Central memory CD8-positive, alpha-beta T cell (primary cell): ENCODE measurements around the gene SCN8A.

Experiments used
- ATAC-seq: fragments of 150-1000 bp; cut with Tn5 transposase; replicated peaks from 2 replicates; pipeline ENCODE4 v1.10.0; 2022; ENCODE audit warnings: mild to moderate bottlenecking, moderate FRiP score, moderate number of reproducible peaks; ENCODE audit not compliant: poor library complexity, severe bottlenecking; ENCODE audit errors: extremely low read depth
- DNase-seq, 2 donors: peaks; one replicate each; pipeline ENCODE4 v3.0.0; 2021; ENCODE audit warnings: low spot score in 2 of 2
- H3K27ac Mint-ChIP-seq: one replicate; pipeline ENCODE4 v1.8.0; 2022; ENCODE audit warnings: low read depth, mild to moderate bottlenecking, moderate library complexity, mixed read lengths
- H3K27me3 Mint-ChIP-seq: one replicate; pipeline ENCODE4 v1.8.0; 2022; ENCODE audit warnings: mixed read lengths
- H3K36me3 Mint-ChIP-seq: one replicate; pipeline ENCODE4 v1.8.0; 2022; ENCODE audit warnings: mild to moderate bottlenecking, moderate library complexity, mixed read lengths; ENCODE audit not compliant: insufficient read depth
- H3K4me1 Mint-ChIP-seq: one replicate; pipeline ENCODE4 v1.8.0; 2022; ENCODE audit warnings: mixed read lengths
- H3K4me3 Mint-ChIP-seq: one replicate; pipeline ENCODE4 v1.8.0; 2022; ENCODE audit warnings: mild to moderate bottlenecking, moderate library complexity, mixed read lengths
- H3K9me3 Mint-ChIP-seq: one replicate; pipeline ENCODE4 v1.8.0; 2022; ENCODE audit warnings: mixed read lengths

SCN8A gene

GRCh38 chr12:51661199-51661598 lies 70.2 kb downstream of the SCN8A start:
- H3K27me3 Mint-ChIP-seq: peaks cover 47% of the 10 kb centered on the region
- H3K4me1 Mint-ChIP-seq: no peaks in the 10 kb centered on the region
- H3K36me3 Mint-ChIP-seq: no peaks in the 10 kb centered on the region
- no peak overlapping the region for H3K4me3 Mint-ChIP-seq
- ATAC-seq: no peak
- DNase-seq: no peak
- H3K9me3 Mint-ChIP-seq: no peaks in the 10 kb centered on the region
- H3K27ac Mint-ChIP-seq: no peak overlapping the region

GRCh38 chr12:51661836-51662235 lies 70.8 kb downstream of the SCN8A start:
- Mint-ChIP-seq H3K9me3 (no peaks in the 10 kb centered on the region), H3K36me3 (no peaks in the 10 kb centered on the region), H3K4me3 (no peak overlapping the region), H3K4me1 (no peaks in the 10 kb centered on the region), H3K27ac (no peak overlapping the region), H3K27me3 (peaks cover 41% of the 10 kb centered on the region)
- ATAC-seq (no peak), DNase-seq (no peak)

- DNase-seq (no peak), ATAC-seq (no peak)
- H3K4me1 Mint-ChIP-seq: no peaks in the 10 kb centered on the region
- H3K27ac Mint-ChIP-seq: no peak overlapping the region
- H3K9me3 Mint-ChIP-seq: no peaks in the 10 kb centered on the region
- no peaks in the 10 kb centered on the region for H3K36me3 Mint-ChIP-seq
- peaks cover 33% of the 10 kb centered on the region for H3K27me3 Mint-ChIP-seq
- H3K4me3 Mint-ChIP-seq: no peak overlapping the region
Measured at GRCh38 chr12:51662728-51663154, 71.7 kb downstream of the SCN8A start.

GRCh38 chr12:51663390-51663789 lies 72.4 kb downstream of the SCN8A start:
- H3K36me3 Mint-ChIP-seq: no peaks in the 10 kb centered on the region
- no peak overlapping the region for H3K27ac Mint-ChIP-seq

GRCh38 chr12:51666696-51667095 lies 75.7 kb downstream of the SCN8A start:
- Mint-ChIP-seq H3K36me3 (no peaks in the 10 kb centered on the region), H3K9me3 (no peaks in the 10 kb centered on the region), H3K27ac (no peak overlapping the region), H3K4me3 (no peak overlapping the region), H3K27me3 (peaks cover 8% of the 10 kb centered on the region), H3K4me1 (peaks cover 6% of the 10 kb centered on the region)
- ATAC-seq (no peak), DNase-seq (no peak)

More at GRCh38 chr12:51663390-51663789, 72.4 kb downstream of the SCN8A start:
- DNase-seq (no peak), ATAC-seq (no peak)
- Mint-ChIP-seq H3K27me3 (peaks cover 27% of the 10 kb centered on the region), H3K4me3 (no peak overlapping the region), H3K4me1 (no peaks in the 10 kb centered on the region), H3K9me3 (no peaks in the 10 kb centered on the region)

- Mint-ChIP-seq H3K36me3 (no peaks in the 10 kb centered on the region), H3K27me3 (peaks cover 2% of the 10 kb centered on the region), H3K9me3 (no peaks in the 10 kb centered on the region), H3K27ac (no peak overlapping the region), H3K4me1 (peaks cover 6% of the 10 kb centered on the region), H3K4me3 (no peak overlapping the region)
- DNase-seq (no peak), ATAC-seq (no peak)
Measured at GRCh38 chr12:51667269-51667668, 76.2 kb downstream of the SCN8A start.

- H3K27ac Mint-ChIP-seq: no peak overlapping the region
- H3K4me1 Mint-ChIP-seq: peaks cover 6% of the 10 kb centered on the region
- DNase-seq (no peak), ATAC-seq (no peak)
- no peaks in the 10 kb centered on the region for H3K9me3 Mint-ChIP-seq
- H3K27me3 Mint-ChIP-seq: peaks cover 9% of the 10 kb centered on the region
- no peaks in the 10 kb centered on the region for H3K36me3 Mint-ChIP-seq
- H3K4me3 Mint-ChIP-seq: no peak overlapping the region
Measured at GRCh38 chr12:51669271-51669670, 78.2 kb downstream of the SCN8A start.

GRCh38 chr12:51669996-51670395 lies 79.0 kb downstream of the SCN8A start:
- Mint-ChIP-seq H3K27me3 (peaks cover 9% of the 10 kb centered on the region), H3K36me3 (no peaks in the 10 kb centered on the region)

GRCh38 chr12:51672334-51672733 lies 81.3 kb downstream of the SCN8A start:
- Mint-ChIP-seq H3K27ac (no peak overlapping the region), H3K4me1 (peaks cover 6% of the 10 kb centered on the region), H3K27me3 (peaks cover 9% of the 10 kb centered on the region), H3K9me3 (no peaks in the 10 kb centered on the region), H3K4me3 (no peak overlapping the region), H3K36me3 (no peaks in the 10 kb centered on the region)
- no peak for ATAC-seq
- DNase-seq: no peak

More at GRCh38 chr12:51669996-51670395, 79.0 kb downstream of the SCN8A start:
- H3K4me3 Mint-ChIP-seq: no peak overlapping the region
- H3K9me3 Mint-ChIP-seq: no peaks in the 10 kb centered on the region
- H3K27ac Mint-ChIP-seq: no peak overlapping the region
- H3K4me1 Mint-ChIP-seq: peaks cover 6% of the 10 kb centered on the region
- no peak for DNase-seq
- no peak for ATAC-seq

- ATAC-seq: no peak
- Mint-ChIP-seq H3K4me3 (no peak overlapping the region), H3K27me3 (peaks cover 15% of the 10 kb centered on the region)
Measured at GRCh38 chr12:51675071-51675803, 84.2 kb downstream of the SCN8A start.

GRCh38 chr12:51676875-51677274 lies 85.8 kb downstream of the SCN8A start:
- H3K4me1 Mint-ChIP-seq: no peaks in the 10 kb centered on the region
- H3K27ac Mint-ChIP-seq: no peak overlapping the region
- no peaks in the 10 kb centered on the region for H3K36me3 Mint-ChIP-seq
- peaks cover 31% of the 10 kb centered on the region for H3K27me3 Mint-ChIP-seq
- no peaks in the 10 kb centered on the region for H3K9me3 Mint-ChIP-seq
- ATAC-seq (no peak), DNase-seq (no peak)
- H3K4me3 Mint-ChIP-seq: no peak overlapping the region

More at GRCh38 chr12:51675071-51675803, 84.2 kb downstream of the SCN8A start:
- no peak for DNase-seq
- H3K36me3 Mint-ChIP-seq: no peaks in the 10 kb centered on the region
- H3K4me1 Mint-ChIP-seq: no peaks in the 10 kb centered on the region
- H3K9me3 Mint-ChIP-seq: no peaks in the 10 kb centered on the region
- H3K27ac Mint-ChIP-seq: no peak overlapping the region

GRCh38 chr12:51677284-51677968 lies 86.4 kb downstream of the SCN8A start:
- no peaks in the 10 kb centered on the region for H3K4me1 Mint-ChIP-seq
- DNase-seq (no peak), ATAC-seq (no peak)
- no peaks in the 10 kb centered on the region for H3K9me3 Mint-ChIP-seq
- H3K27ac Mint-ChIP-seq: no peak overlapping the region
- H3K27me3 Mint-ChIP-seq: peaks cover 35% of the 10 kb centered on the region
- H3K36me3 Mint-ChIP-seq: no peaks in the 10 kb centered on the region
- H3K4me3 Mint-ChIP-seq: no peak overlapping the region

- Mint-ChIP-seq H3K36me3 (no peaks in the 10 kb centered on the region), H3K27ac (no peak overlapping the region), H3K4me1 (no peaks in the 10 kb centered on the region), H3K4me3 (no peak overlapping the region), H3K9me3 (no peaks in the 10 kb centered on the region), H3K27me3 (peaks cover 38% of the 10 kb centered on the region)
- DNase-seq (no peak), ATAC-seq (no peak)
Measured at GRCh38 chr12:51678086-51678724, 87.2 kb downstream of the SCN8A start.
